Measurements from ENCODE around the gene TACC2.

Gene TACC2

GRCh38 chr10:122208571-122209430, 219.8 kb downstream of the TACC2 start:
- Histone ChIP-seq H3K4me2 (ENCODE audit: low read depth, low read length, poor library complexity, severe bottlenecking) (no peak overlapping the region), H3K27ac (ENCODE audit: low read depth, low read length) (no peak overlapping the region)
- no peak for TF ChIP-seq CTCF (IDR thresholded peaks at IDR 0.05; ENCODE audit: insufficient read depth, low read length, poor library complexity, severe bottlenecking)
- no peak for TF ChIP-seq EZH2phosphoT487 (conservative IDR thresholded peaks at IDR 0.05; ENCODE audit: low read length)

GRCh38 chr10:122210481-122211265, 221.7 kb downstream of the TACC2 start:
- Histone ChIP-seq H3K4me3 (ENCODE audit: insufficient read depth, low read length, poor library complexity, severe bottlenecking) (no peak overlapping the region), H4K20me1 (ENCODE audit: low read depth, low read length) (no peaks in the 10 kb centered on the region), H3K9me3 (ENCODE audit: insufficient read depth, low read length) (no peaks in the 10 kb centered on the region), H2AFZ (ENCODE audit: low read depth, low read length, severe bottlenecking) (no peak overlapping the region), H3K79me2 (ENCODE audit: insufficient read depth, low read length) (no peaks in the 10 kb centered on the region), H3K9ac (ENCODE audit: low read length) (no peak overlapping the region), H3K27me3 (ENCODE audit: low read length) (no peaks in the 10 kb centered on the region), H3K36me3 (ENCODE audit: low read length) (no peaks in the 10 kb centered on the region), H3K9me2 (replicated peaks; ENCODE audit: insufficient read depth, low read length) (no peaks in the 10 kb centered on the region), H3K27ac (ENCODE audit: low read depth, low read length) (no peak overlapping the region), H3K4me2 (ENCODE audit: low read depth, low read length, poor library complexity, severe bottlenecking) (no peak overlapping the region), H3F3A (ENCODE audit: insufficient read depth) (no peaks in the 10 kb centered on the region)
- TF ChIP-seq EZH2phosphoT487 (conservative IDR thresholded peaks at IDR 0.05; ENCODE audit: low read length) (no peak), CTCF (IDR thresholded peaks at IDR 0.05; ENCODE audit: insufficient read depth, low read length, poor library complexity, severe bottlenecking) (no peak)

More at GRCh38 chr10:122208571-122209430, 219.8 kb downstream of the TACC2 start:
- no peaks in the 10 kb centered on the region for H3F3A ChIP-seq (ENCODE audit: insufficient read depth)
- H3K9me2 ChIP-seq (replicated peaks; ENCODE audit: insufficient read depth, low read length) = no peaks in the 10 kb centered on the region
- H3K79me2 ChIP-seq (ENCODE audit: insufficient read depth, low read length) = no peaks in the 10 kb centered on the region
- H3K9me3 ChIP-seq (ENCODE audit: insufficient read depth, low read length) = no peaks in the 10 kb centered on the region
- no peaks in the 10 kb centered on the region for H4K20me1 ChIP-seq (ENCODE audit: low read depth, low read length)
- no peak overlapping the region for H3K9ac ChIP-seq (ENCODE audit: low read length)
- H2AFZ ChIP-seq (ENCODE audit: low read depth, low read length, severe bottlenecking) = no peak overlapping the region
- no peaks in the 10 kb centered on the region for H3K36me3 ChIP-seq (ENCODE audit: low read length)
- no peak overlapping the region for H3K4me3 ChIP-seq (ENCODE audit: insufficient read depth, low read length, poor library complexity, severe bottlenecking)
- no peaks in the 10 kb centered on the region for H3K27me3 ChIP-seq (ENCODE audit: low read length)

GRCh38 chr10:122213364-122213763, 224.4 kb downstream of the TACC2 start:
- Histone ChIP-seq H3K4me3 (ENCODE audit: insufficient read depth, low read length, poor library complexity, severe bottlenecking) (no peak overlapping the region), H3K79me2 (ENCODE audit: insufficient read depth, low read length) (no peaks in the 10 kb centered on the region), H3K9me2 (replicated peaks; ENCODE audit: insufficient read depth, low read length) (no peaks in the 10 kb centered on the region), H4K20me1 (ENCODE audit: low read depth, low read length) (no peaks in the 10 kb centered on the region), H3K4me2 (ENCODE audit: low read depth, low read length, poor library complexity, severe bottlenecking) (no peak overlapping the region), H2AFZ (ENCODE audit: low read depth, low read length, severe bottlenecking) (no peak overlapping the region), H3K36me3 (ENCODE audit: low read length) (no peaks in the 10 kb centered on the region), H3K9me3 (ENCODE audit: insufficient read depth, low read length) (no peaks in the 10 kb centered on the region), H3K9ac (ENCODE audit: low read length) (no peak overlapping the region), H3K27ac (ENCODE audit: low read depth, low read length) (no peak overlapping the region), H3K27me3 (ENCODE audit: low read length) (no peaks in the 10 kb centered on the region; the same call in 1 of the 2 replicates), H3F3A (ENCODE audit: insufficient read depth) (no peaks in the 10 kb centered on the region)
- no peak for TF ChIP-seq CTCF (IDR thresholded peaks at IDR 0.05; ENCODE audit: insufficient read depth, low read length, poor library complexity, severe bottlenecking)
